Motor neuron (in vitro differentiated cells): ENCODE results near the gene MED23. TPM values are rescaled to one million over a fixed set of nuclear protein-coding genes. Genes with fewer than 3 reads are reported as not detected.

Source experiments
- ATAC-seq, 8 experiments: fragments of 200-7000 bp; cut with Tn5 transposase; replicated peaks in 6 of 8; 2 replicates each; pipeline ENCODE4 v1.8.0; 2021; ENCODE audit warnings: mild to moderate bottlenecking in 8 of 8, moderate library complexity in 8 of 8
- H3K27ac ChIP-seq, 2 donors: fragments of 250-450 bp; sonication (Bioruptor Pico); 2 replicates each; pipeline ENCODE4 v1.9.0; 2021; ENCODE audit warnings: antibody characterized with exemption in 2 of 2, mild to moderate bottlenecking in 2 of 2, moderate library complexity in 1 of 2
- H3K4me1 ChIP-seq, 2 donors: fragments of 250-450 bp; sonication (Bioruptor Pico); replicated peaks in 1 of 2; 2 replicates each; pipeline ENCODE4 v1.6.1; 2021; ENCODE audit warnings: antibody characterized with exemption in 2 of 2, mild to moderate bottlenecking in 2 of 2, moderate library complexity in 1 of 2
- H3K4me3 ChIP-seq, 5 donors: fragments of 250-450 bp; sonication (Bioruptor Pico); 2 replicates each; pipeline ENCODE4 v1.9.0; 2021; ENCODE audit warnings: antibody characterized with exemption in 5 of 5, mild to moderate bottlenecking in 5 of 5, moderate library complexity in 4 of 5
- WGBS, 10 experiments: fragments of 450-650 bp; shearing (Covaris generic); methylation state at CpG; one replicate each; pipeline ENCODE4 v1.0.0; 2022; 5-methylcytosine and 5-hydroxymethylcytosine counted together
- in situ Hi-C, 9 experiments: fragments of 400-800 bp; cut with MboI; loops; one replicate each; pipeline ENCODE4 v1.15.0; 2021; ENCODE audit warnings: low sequenced_read_pairs in 9 of 9, low pct_unique_long_range_greater_than_20kb in 2 of 9; ENCODE audit not compliant: unreplicated experiment in 9 of 9
- total RNA-seq, 8 experiments: library from RNA; unstranded; fragments of 300-600 nt; gene quantifications; 2 replicates each; pipeline versions ENCODE4 v1.2.3 to v1.2.4, GENCODE V29; 2022

MED23 gene
- total RNA-seq, 8 experiments from 2014 or later: 22.7 to 38.4 (median 26.9) TPM

- ATAC-seq: no peak
Measured at GRCh38 chr6:131635384-131636340, 7.6 kb upstream of the MED23 start.

DNA sequence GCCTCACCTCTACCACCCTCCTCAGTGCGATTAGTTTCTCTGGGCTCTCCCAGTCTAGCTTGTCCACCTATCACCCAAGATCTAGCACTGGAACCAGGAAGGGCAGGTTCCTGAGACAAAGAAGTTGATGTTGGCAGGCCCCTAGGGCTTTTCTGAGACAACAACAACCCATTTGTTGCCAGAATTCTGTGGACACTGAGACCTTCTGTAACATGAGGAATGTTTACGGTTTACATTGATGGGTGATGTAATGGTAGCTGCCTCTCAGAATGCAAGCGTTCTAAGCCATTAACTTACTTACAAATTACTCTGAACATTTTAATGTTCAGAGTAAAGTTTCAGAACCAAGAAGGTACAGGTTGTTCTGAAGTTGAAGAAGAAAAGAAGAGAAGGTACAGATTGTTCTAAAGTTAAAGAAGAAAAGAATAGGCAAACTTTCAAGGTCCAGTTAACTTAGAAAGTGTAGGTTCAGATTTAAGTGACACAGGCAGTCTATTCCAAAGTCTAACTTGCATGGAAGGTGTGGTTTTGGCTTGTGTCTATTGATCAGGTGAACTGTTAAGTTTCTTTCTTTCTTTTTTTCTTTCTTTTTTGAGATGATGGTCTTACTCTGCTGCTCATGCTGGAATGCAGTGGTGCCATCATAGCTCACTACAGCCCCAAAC lies 3.7 kb upstream of the MED23 start:
- Histone ChIP-seq H3K4me3 (no peak overlapping the region), H3K4me1 (peaks cover 0 to 4% of the 10 kb centered on the region in 2 donors), H3K27ac (no peak overlapping the region)
- WGBS, 10 experiments: 40 to 100% (median 73%) methylated on average over 1 to 3 of the region's 3 CpGs; no CpG with 5 or more reads in 2 of the 10 experiments
- no peak for ATAC-seq
- in situ Hi-C loops: no loop called here

More at GRCh38 chr6:131635384-131636340, 7.6 kb upstream of the MED23 start:
- in situ Hi-C loops: no loop called here
- Histone ChIP-seq H3K27ac (no peak overlapping the region), H3K4me3 (no peak overlapping the region), H3K4me1 (no peaks in the 10 kb centered on the region)
- WGBS, 10 experiments: 42 to 91% (median 66%) methylated on average over 2 to 9 of the region's 11 CpGs; no CpG with 5 or more reads in 1 of the 10 experiments

- 37 to 100% (median 83%) methylated on average over 1 to 2 of the region's 2 CpGs; no CpG with 5 or more reads in 4 of the 10 experiments for WGBS, 10 experiments
- Histone ChIP-seq H3K27ac (no peak overlapping the region), H3K4me1 (peaks cover 0 to 7% of the 10 kb centered on the region in 2 donors), H3K4me3 (no peak overlapping the region)
- no peak for ATAC-seq
- in situ Hi-C loops: no loop called here
Measured at GRCh38 chr6:131629651-131630050, 1.6 kb upstream of the MED23 start.

DNA sequence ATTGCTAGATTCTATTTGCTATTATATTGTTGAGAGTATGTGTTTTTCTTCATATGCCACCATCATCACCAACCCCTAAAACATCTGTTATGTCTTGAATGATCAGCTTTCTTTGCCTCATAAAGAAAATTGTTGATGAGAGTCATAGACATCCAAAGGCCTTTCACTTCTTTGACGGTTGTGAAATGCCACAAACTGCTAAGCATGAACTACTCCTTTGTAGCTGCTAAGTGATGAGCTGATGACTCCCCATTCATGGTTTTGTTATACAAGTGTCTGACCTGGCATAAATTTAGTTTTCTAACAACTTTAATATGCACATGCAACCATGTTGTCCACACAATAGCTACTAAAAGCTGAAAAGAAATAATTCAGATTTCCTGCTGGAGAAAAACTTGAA lies 684 bp upstream of the MED23 start:
- Histone ChIP-seq H3K27ac (no peak overlapping the region), H3K4me3 (peak overlapping the region in 2 of 5 donors; percentile 62 to 63), H3K4me1 (peaks cover 0 to 7% of the 10 kb centered on the region in 2 donors)
- ATAC-seq: peak in 1 of 8 experiments; percentile 11
- in situ Hi-C loops: no loop called here
- WGBS, 10 experiments: 0 to 50% (median 0%) methylated on average over 1 of the region's 1 CpG; no CpG with 5 or more reads in 3 of the 10 experiments

DNA sequence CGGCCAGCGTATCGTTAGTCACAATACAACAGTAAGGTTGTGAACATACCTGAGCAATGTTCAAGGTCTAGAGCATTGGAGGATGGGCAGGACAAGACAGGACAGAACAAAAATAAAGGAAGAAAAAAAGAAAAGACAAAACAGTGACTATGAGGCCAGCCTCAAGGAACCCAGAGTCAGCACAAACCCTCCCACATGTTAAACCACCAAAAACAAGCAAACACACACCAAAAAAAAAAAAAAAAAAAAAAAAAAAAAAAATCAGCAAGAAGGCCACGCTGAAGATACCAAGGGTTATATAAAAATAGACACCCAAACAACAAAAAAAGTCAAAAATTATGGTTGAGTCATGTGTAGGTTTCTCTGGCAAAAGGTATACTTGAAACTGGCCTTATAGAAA lies 12.8 kb downstream of the MED23 start:
- no peak overlapping the region for H3K4me3 ChIP-seq
- 87 to 100% (median 98%) methylated on average over 1 to 4 of the region's 4 CpGs; no CpG with 5 or more reads in 1 of the 10 experiments for WGBS, 10 experiments
- H3K27ac ChIP-seq: no peak overlapping the region
- ATAC-seq: no peak
- no peaks in the 10 kb centered on the region for H3K4me1 ChIP-seq
- in situ Hi-C loops: no loop called here

DNA sequence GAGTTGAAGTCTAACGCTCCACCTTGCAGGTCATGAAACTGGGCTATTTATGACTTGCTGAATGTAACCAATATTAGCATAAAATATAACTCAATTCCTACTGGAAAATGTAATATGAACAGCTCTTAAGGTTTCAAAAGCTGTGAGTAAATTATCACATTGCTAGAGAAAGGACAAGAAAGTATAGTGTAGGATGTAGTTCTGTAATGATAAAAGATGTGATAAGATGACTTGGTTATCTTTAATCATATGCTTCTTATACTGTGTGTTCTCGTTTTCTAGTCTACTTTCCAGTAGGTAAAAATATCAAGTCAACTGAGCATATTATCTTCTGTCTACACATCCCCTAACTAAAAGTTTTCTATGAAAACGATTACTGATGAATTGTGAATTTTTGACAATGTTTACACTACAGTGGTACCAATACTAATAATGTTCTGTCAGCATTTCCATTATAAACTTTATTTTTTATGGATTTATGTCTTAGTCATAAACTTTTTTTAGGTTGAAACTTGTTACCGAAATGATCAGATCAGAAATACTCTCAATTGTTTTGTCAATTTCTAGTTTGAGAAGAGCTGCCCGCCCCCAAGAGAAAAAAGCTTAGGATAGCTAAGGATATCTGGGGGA lies 14.6 kb downstream of the MED23 start:
- in situ Hi-C loops: no loop called here
- 70 to 94% (median 90%) methylated on average over 4 to 5 of the region's 5 CpGs for WGBS, 10 experiments

GRCh38 chr6:131602781-131603312 lies 25.2 kb downstream of the MED23 start:
- H3K4me3 ChIP-seq: no peak overlapping the region
- H3K4me1 ChIP-seq: no peaks in the 10 kb centered on the region
- WGBS, 10 experiments: 22 to 100% (median 92%) methylated on average over 1 of the region's 1 CpG; no CpG with 5 or more reads in 4 of the 10 experiments
- in situ Hi-C loops: no loop called here
- peak in 1 of 8 experiments; percentile 54 for ATAC-seq
- H3K27ac ChIP-seq: no peak overlapping the region

More for the DNA sequence above, 14.6 kb downstream of the MED23 start:
- H3K27ac ChIP-seq: no peak overlapping the region
- H3K4me3 ChIP-seq: no peak overlapping the region
- no peak for ATAC-seq
- no peaks in the 10 kb centered on the region for H3K4me1 ChIP-seq

- Histone ChIP-seq H3K4me1 (no peaks in the 10 kb centered on the region), H3K4me3 (no peak overlapping the region), H3K27ac (no peak overlapping the region)
- 83 to 100% (median 89%) methylated on average over 2 to 4 of the region's 4 CpGs for WGBS, 10 experiments
- no peak for ATAC-seq
- in situ Hi-C loops: no loop called here
Measured at GRCh38 chr6:131600716-131601115, 27.3 kb downstream of the MED23 start.

GRCh38 chr6:131597446-131597845 lies 30.6 kb downstream of the MED23 start:
- peak in 1 of 8 experiments; percentile 65 for ATAC-seq
- Histone ChIP-seq H3K4me1 (no peaks in the 10 kb centered on the region), H3K4me3 (no peak overlapping the region), H3K27ac (no peak overlapping the region)
- in situ Hi-C loops: no loop called here
- 57 to 100% (median 94%) methylated on average over 1 to 3 of the region's 3 CpGs; no CpG with 5 or more reads in 1 of the 10 experiments for WGBS, 10 experiments

DNA sequence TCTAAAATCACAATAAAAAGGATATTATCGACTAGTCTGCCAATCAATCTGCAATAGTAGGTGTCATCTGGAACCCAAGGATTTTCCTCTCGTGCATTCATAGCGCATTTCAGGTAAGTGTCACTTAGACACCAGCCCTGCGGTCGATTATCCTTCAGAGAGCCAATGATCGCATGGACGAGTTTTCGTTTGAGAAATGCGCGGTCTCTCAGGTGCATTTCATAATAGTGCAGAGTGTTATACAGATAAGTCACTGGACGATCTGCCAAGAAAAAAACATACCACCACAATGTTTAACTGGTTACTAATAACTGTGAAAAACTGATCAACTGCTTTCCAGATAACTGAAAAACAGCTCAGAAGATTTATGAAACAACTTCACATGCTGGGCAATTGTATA lies 34.0 kb downstream of the MED23 start:
- in situ Hi-C loops: no loop called here
- H3K27ac ChIP-seq: no peak overlapping the region
- no peak for ATAC-seq
- H3K4me3 ChIP-seq: no peak overlapping the region
- 93 to 100% (median 96%) methylated on average over 4 to 11 of the region's 11 CpGs for WGBS, 10 experiments
- H3K4me1 ChIP-seq: no peaks in the 10 kb centered on the region

- ATAC-seq: no peak
- H3K4me1 ChIP-seq: no peaks in the 10 kb centered on the region
- in situ Hi-C loops: no loop called here
- WGBS, 10 experiments: 57 to 100% (median 97%) methylated on average over 1 to 2 of the region's 2 CpGs; no CpG with 5 or more reads in 2 of the 10 experiments
- no peak overlapping the region for H3K4me3 ChIP-seq
- no peak overlapping the region for H3K27ac ChIP-seq
Measured at GRCh38 chr6:131592935-131593334, 35.1 kb downstream of the MED23 start.

DNA sequence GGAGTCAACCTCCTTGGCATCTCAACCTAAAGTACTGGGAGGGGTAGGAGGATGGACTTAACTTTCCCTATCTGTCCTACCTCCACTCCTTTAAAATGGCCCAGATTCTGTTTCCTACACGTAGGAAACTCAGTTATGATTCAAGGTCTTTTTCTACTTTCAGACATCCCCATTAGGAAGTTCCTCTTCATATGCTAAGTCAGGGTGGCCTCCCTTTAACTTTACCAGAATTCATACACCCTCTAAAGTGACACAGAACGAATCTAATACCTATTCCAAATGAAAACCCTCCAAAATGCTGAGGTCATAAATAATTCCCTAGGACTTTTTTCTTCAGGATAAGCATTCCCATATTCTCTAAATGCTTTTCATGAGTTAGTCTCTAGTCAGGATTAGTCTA lies 39.4 kb downstream of the MED23 start:
- in situ Hi-C loops: no loop called here
- Histone ChIP-seq H3K4me3 (no peak overlapping the region), H3K4me1 (no peaks in the 10 kb centered on the region), H3K27ac (no peak overlapping the region)
- 0 to 82% (median 43%) methylated on average over 1 to 2 of the region's 2 CpGs; no CpG with 5 or more reads in 3 of the 10 experiments for WGBS, 10 experiments
- ATAC-seq: peak in 2 of 8 experiments; percentile 66 to 69
